NCI-H774 (cell line): ENCODE results near the gene SLC25A46.
A peak's percentile ranks its signal among the peaks of the same experiment; 100 is the strongest.
"Not testable (repeated sequence)": the region's sequence is repeated elsewhere in the genome, so short reads cannot be mapped to it uniquely, and the experiment has no call there.

Experiments
- DNase-seq: peaks from one replicate; lab custom pipeline; 2025; lab: John Stamatoyannopoulos, UW

The SLC25A46 gene

GRCh38 chr5:110757118-110757729 is 18.4 kb downstream of the SLC25A46 start:
- peak; percentile 21 for DNase-seq

- no peak for DNase-seq
These were observed 21.4 kb downstream of the SLC25A46 start for GRCh38 chr5:110760158-110760557.

GRCh38 chr5:110768138-110768860 is 29.5 kb downstream of the SLC25A46 start:
- no peak for DNase-seq

- no peak for DNase-seq
These were observed 30.3 kb downstream of the SLC25A46 start for GRCh38 chr5:110769000-110769681.

- DNase-seq = no peak
These were observed 31.5 kb downstream of the SLC25A46 start for GRCh38 chr5:110770286-110770685.

- no peak for DNase-seq
These were observed 46.1 kb downstream of the SLC25A46 start for GRCh38 chr5:110784901-110785300.

GRCh38 chr5:110785356-110785755 is 46.5 kb downstream of the SLC25A46 start:
- DNase-seq = no peak

- not testable (repeated sequence) for DNase-seq
These were observed 49.2 kb downstream of the SLC25A46 start for GRCh38 chr5:110788006-110788405.

- DNase-seq = no peak
These were observed 51.9 kb downstream of the SLC25A46 start for GRCh38 chr5:110790673-110791072.

GRCh38 chr5:110802998-110803397 is 64.2 kb downstream of the SLC25A46 start:
- DNase-seq = no peak

GRCh38 chr5:110803467-110804326 is 64.9 kb downstream of the SLC25A46 start:
- no peak for DNase-seq

- DNase-seq = no peak
These were observed 68.4 kb downstream of the SLC25A46 start for GRCh38 chr5:110807169-110807568.

GRCh38 chr5:110809006-110809405 is 70.2 kb downstream of the SLC25A46 start:
- DNase-seq = no peak
